HG03159 (cell line): ENCODE results near the gene WNT7B.

Experiments
- ATAC-seq: cut with Tn5 transposase; IDR thresholded peaks from one replicate; pipeline ENCODE4 v1.9.1; 2021; ENCODE audit warnings: mild to moderate bottlenecking, moderate library complexity; ENCODE audit not compliant: unreplicated experiment

WNT7B gene

GRCh38 chr22:45891996-45892621 is 84.9 kb downstream of the WNT7B start:
- ATAC-seq = no peak

DNA sequence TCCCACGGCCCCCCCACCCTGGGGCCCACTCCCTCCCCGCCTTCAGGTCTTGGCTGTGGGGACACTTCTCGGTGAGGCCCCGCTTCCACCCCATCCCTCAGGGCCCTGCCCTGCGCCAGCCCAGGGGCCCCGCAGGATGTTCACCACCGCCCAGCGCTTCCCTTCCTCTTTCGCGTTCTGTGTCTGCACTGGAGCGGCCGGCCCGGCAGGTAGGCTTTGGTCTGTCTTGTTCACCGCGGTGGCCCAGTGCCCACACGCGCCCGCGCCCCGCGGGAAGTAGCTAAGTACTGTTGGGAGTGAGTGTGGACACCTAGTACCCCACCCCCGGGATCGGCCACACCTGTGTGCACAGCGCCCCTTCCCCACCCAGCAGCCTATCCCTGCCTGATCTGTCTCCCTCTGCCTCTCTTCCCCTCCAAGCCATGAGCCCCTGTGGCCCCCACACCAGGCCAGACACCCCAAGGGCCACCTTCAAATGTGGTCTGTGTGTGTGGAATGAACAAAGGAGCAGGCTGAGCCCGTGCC is 85.4 kb downstream of the WNT7B start:
- ATAC-seq = no peak

- no peak for ATAC-seq
Observed at GRCh38 chr22:45891021-45891421, 85.9 kb downstream of the WNT7B start.

GRCh38 chr22:45890351-45890635 is 86.7 kb downstream of the WNT7B start:
- ATAC-seq = no peak

GRCh38 chr22:45889539-45890350 is 87.2 kb downstream of the WNT7B start:
- ATAC-seq = no peak

GRCh38 chr22:45889093-45889538 is 87.8 kb downstream of the WNT7B start:
- no peak for ATAC-seq

- no peak for ATAC-seq
Observed at GRCh38 chr22:45888221-45889092, 88.5 kb downstream of the WNT7B start.

DNA sequence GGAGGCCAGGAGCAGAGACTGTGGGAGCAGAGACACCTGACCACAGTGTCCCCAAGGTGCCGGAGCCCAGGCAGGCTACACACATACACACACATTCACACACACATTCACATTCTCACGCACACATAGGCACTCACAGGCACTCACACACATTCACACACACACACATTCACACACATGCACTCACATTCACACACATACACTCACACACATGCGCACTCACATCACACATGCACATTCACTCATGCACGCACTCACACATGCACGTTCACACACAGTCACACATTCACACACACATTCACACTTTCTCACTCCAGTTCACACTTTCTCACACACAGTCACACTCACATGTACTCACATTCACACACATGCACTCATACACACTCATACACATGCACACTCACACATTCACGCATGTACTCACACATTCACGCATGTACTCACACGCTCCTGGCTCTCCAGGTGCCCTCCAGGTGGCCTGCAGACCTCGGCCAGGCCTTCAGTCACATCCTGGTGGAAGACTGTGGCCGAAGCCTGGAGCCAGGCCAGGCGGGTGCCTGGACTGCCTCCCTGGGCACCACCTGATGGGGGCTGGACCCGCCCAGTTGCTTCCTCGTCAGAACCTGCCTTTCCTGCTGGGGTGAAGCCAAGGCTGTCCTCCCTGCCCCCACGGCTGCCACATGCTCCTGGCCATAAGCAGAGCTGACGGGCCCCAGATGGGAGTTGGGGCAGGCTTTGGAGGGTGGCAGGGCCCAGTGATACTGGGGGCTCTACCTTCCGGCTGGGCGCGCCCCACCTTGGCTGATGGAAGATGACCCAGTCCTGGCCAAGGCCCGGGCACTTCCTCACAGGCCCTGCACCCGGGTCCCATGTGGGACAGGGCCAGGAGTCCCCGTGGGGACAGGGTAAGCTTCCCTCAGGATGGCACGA is 89.5 kb downstream of the WNT7B start:
- ATAC-seq = no peak

DNA sequence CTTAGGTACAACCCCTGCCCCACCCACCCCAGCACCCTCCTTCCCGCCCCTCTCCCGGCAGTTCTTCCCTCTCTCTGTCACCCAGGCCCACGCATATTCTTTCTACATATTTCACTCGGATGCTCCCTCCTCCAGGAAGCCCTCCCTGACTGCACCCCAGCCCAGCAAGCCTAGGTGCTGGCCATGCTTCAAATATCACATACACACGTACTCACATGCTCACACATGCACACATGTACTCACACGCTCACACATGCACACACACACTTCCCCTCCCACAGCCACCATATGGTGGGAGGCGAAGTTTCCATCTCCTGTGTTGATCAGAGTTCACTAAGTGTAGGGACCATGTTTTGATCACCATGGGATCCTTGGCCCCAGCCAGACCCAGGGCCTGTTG is 90.4 kb downstream of the WNT7B start:
- no peak for ATAC-seq

- no peak for ATAC-seq
Observed at GRCh38 chr22:45885941-45886395, 91.0 kb downstream of the WNT7B start.

DNA sequence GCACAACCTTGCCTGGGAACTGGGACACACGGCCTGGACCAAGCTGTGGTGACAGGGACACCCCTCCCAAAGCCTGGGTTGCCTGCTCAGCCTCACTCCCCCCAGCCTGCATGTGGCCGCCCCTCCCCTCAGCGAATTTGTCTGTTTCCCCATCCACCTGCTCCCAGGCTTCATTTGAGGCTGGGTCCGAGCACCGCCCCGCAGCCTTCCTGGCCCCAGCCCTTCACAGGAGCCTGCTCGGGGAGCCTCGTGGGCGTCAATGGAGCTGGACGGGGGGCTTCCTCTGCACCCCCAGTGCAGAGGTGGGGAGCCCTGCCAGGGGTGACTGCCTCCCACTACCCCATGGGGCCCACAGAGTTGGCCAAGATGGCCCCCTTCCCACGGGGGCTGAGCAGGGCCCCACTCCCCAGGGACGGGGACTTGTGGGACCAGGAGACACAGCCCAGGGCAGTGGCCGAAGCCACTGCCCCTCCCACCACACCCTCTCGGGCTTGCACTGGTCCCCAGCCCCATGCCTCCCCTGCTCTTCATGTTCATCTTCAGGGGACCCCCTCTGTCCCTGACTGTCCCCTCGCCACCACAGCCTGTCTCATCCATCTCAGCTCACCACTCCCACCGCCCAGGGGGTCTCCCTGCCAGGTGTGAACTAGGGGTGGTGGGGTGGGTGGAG is 91.7 kb downstream of the WNT7B start:
- no peak for ATAC-seq

- ATAC-seq = no peak
Observed at GRCh38 chr22:45884201-45885062, 92.5 kb downstream of the WNT7B start.

DNA sequence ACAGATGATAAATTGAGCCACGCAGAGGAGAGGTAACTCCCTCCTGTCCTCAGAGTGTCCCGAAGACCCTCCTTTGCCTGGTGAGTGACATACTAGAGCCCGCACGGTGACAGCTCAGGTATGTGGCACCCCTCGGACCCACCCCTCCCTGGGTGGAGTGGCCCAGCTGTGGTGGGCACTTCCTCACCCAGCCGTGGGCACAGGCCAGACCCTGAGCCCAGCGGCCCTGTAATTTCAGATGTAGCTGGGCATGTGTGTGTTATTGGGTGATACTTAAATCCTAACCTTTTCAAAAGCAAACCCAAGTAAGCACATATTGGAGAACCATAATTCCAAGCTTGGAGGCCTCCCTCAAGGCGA is 93.2 kb downstream of the WNT7B start:
- no peak for ATAC-seq

DNA sequence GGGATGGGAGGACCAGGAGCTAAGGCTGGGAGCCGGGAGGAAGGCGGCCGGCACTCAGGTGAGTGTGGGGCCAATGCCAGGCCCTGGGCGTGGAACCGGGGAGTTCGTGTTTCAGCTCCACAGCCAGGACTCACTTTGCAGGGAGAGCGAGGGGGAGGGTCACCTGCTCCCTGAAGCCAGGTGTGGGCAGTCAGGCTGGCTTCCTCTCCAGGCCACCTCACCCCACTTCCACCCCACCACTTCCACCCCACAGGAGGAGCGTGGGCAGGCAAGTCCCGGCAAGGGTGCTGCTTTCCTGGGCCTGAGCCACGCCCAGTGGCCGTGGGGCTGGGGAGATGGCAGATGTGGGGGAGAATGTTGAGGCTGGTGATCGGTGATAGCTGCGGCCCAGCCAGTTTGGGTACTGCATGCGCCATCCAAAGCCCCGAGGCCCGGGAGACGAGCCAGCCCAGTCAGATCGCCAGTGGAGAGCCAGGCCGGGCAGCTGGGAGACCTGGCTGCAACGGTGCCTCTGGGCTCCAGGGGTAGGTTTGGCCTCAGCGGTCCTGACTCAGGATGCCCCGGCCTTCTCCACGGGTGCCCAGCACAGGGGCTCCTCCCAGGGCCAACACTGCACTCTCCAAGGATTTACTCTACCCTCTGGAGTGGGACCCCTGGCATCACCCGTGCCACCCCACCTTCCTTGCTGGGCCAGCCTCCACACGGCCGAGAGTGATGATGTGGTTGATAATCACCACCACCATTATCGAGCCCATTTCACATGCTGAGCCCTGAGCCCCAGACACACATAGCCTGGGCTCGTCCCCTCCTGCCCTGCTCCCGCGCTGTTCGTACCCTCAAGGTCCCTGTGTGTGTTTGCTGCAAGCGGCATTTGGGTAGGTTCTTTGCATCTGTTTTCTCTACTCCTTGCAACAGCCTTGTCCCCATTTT is 93.8 kb downstream of the WNT7B start:
- ATAC-seq = no peak

DNA sequence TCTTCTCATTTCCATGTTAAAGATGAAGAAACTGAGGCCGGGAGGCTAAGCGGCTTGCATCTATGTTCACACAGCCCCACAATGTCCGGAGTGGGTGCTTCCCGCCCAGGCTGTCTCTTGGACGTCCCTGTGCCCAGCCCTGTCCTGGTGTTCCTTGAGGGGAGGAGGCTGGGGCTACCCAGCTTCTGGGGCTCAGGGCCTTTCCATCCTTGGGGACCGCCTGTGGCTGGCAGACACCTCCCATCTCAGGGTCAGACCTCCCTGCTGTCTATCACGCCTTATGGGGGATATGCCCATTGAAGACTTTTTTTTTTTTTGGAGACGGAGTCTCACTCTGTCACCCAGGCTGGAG is 95.5 kb downstream of the WNT7B start:
- no peak for ATAC-seq

DNA sequence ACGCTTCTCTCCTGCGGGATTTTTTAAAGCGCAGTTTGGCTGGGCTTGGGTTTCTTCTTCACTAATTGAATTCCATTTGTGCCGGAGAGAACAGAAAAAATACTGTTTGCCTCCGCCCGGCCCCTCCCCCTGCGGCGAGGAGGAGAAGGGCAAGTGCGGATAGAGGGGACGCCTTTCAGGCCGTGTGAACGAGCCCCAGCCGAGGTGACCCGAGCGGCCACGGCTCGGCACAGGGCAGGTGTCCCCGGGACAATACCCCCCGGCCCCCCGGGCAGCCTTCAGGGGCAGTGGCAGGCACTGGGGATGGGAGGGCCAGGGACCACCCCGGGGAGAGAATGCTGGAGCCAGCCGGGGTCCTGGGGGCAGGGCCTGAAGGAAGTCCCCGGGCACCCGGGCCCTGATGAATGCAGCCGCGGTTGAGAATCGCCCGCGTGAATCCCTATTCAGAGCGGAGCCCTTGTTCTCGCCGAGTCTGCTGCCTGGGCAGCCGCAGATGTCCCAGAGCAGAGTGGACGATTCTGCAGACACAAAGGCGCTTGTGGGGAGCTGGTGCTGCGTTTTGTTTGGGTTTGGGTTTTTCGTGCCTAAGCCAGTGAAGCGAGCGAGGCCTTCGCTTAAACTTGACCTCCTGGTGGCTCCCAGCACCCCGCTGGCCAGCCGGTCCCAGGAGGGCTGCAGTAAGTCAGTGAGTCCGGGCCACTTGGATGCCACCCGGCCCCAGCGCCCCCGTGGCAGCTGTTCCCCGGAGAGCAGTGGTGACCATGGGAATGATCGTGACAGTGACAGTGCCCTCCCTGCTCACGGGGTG is 96.0 kb downstream of the WNT7B start:
- no peak for ATAC-seq

DNA sequence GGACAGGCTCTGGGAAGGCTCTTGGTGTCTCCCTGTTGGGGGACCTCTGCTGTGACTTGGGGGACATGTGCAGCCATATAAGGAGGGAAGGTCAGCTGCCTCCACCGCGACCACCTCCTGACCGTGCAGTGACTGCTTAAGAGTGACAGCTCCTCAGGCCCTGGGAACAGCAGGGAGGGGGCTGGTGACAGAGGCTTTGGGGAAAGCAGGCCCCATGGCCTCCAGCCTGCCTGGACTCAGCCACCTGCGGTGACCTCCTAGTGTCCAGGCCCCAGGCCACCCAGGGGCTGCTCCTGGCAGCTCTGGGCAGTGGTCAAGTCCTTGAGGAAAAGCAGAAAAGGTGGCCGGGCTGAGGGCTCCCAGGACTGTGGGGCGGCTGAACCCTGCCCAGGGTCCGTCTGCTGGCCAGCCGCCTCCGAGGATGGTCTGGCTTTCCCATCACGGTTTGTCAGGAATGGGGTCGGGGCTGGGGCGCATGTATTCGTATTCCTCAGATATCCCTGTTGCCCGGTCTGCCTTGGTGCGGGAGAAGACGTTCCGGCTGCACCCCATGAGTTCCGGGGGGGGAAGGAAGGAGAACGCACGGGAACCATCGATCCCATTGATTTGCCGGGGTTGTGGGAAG is 96.8 kb downstream of the WNT7B start:
- no peak for ATAC-seq
